ENCODE data around the gene HOXC6. TPM values are rescaled to one million over a fixed set of nuclear protein-coding genes. Genes with fewer than 3 reads are reported as not detected.

Gene HOXC6
- total RNA-seq, 1 donor from 2014 or later, result not detected

DNA sequence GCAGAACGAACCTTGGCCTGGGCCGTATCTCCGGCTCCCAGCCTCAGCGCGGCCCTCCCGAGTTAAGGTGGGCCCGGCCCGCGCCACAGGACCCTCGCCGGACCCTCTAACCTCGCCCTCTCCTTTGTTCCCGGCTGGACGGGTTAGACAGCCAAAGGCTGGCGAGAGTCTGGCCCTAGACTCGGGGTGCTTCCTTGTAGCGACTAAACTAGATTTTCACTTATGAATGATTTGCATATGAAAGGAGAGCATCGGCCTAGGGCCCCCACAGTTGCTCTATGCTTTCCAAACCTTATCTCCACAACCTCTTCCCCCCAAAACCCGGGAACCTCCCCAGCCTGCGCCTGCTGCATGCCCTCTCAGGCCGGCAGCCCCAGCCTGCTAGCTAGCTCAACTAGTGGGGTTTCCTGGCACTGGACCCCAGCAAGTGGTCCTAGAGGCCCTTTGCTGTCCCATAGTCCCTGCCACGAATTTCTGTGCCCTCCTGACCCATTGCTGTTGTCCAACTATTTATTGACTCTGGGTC, 6.6 kb downstream of the HOXC6 start:
- no peak overlapping the region for H3K4me3 Mint-ChIP-seq (ENCODE audit: unreplicated experiment)

DNA sequence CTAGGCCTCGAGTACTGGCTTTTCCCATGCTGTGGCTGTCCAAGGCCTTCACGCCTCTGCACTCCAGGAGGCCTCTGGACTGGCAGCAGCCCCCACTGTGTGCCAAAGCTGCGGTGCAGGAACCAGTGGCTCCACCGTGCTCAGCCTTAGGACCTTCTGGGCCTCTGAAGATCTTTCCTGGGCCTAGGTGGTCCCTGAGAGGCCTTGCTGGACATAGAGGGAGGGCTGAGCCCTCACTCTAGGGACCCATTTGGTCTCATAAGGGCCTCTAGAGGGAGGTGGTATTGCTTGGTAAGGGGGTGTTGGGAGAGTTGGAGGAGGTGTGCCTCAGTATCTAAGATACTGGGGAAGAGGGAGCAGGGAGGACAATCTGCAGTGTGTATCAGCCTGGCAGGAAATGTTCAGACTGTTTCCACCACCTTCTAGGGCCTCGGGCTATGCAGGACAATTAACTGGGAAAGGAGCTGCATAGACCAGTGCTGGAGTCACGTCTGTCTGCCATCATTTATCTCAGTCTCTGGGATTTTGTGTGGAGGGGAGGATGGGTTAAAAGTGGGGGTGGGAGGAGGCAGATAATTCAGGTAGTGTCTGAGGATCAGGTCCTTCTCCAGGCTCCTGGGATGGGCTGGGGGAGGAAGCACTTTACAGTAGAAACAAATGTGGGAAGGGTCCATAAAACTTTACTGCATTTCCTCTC, 7.5 kb downstream of the HOXC6 start:
- H3K4me3 Mint-ChIP-seq (ENCODE audit: unreplicated experiment), result no peak overlapping the region
- H3K4me1 Mint-ChIP-seq (ENCODE audit: unreplicated experiment), result peaks cover 11% of the 10 kb centered on the region

More for the DNA sequence above, 6.6 kb downstream of the HOXC6 start:
- H3K36me3 Mint-ChIP-seq (ENCODE audit: unreplicated experiment), result no peaks in the 10 kb centered on the region
- peaks cover 83% of the 10 kb centered on the region for H3K27me3 Mint-ChIP-seq (ENCODE audit: unreplicated experiment)
- no peak for DNase-seq (ENCODE audit: extremely low spot score, unreplicated experiment)
- no peak overlapping the region for H3K27ac Mint-ChIP-seq (ENCODE audit: unreplicated experiment)
- TF ChIP-seq, protein P1, sequence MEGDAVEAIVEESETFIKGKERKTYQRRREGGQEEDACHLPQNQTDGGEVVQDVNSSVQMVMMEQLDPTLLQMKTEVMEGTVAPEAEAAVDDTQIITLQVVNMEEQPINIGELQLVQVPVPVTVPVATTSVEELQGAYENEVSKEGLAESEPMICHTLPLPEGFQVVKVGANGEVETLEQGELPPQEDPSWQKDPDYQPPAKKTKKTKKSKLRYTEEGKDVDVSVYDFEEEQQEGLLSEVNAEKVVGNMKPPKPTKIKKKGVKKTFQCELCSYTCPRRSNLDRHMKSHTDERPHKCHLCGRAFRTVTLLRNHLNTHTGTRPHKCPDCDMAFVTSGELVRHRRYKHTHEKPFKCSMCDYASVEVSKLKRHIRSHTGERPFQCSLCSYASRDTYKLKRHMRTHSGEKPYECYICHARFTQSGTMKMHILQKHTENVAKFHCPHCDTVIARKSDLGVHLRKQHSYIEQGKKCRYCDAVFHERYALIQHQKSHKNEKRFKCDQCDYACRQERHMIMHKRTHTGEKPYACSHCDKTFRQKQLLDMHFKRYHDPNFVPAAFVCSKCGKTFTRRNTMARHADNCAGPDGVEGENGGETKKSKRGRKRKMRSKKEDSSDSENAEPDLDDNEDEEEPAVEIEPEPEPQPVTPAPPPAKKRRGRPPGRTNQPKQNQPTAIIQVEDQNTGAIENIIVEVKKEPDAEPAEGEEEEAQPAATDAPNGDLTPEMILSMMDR (IDR thresholded peaks at IDR 0.05), result no peak
- peaks cover 16% of the 10 kb centered on the region for H3K4me1 Mint-ChIP-seq (ENCODE audit: unreplicated experiment)
- peaks cover 4% of the 10 kb centered on the region for H3K9me3 Mint-ChIP-seq (ENCODE audit: unreplicated experiment)

DNA sequence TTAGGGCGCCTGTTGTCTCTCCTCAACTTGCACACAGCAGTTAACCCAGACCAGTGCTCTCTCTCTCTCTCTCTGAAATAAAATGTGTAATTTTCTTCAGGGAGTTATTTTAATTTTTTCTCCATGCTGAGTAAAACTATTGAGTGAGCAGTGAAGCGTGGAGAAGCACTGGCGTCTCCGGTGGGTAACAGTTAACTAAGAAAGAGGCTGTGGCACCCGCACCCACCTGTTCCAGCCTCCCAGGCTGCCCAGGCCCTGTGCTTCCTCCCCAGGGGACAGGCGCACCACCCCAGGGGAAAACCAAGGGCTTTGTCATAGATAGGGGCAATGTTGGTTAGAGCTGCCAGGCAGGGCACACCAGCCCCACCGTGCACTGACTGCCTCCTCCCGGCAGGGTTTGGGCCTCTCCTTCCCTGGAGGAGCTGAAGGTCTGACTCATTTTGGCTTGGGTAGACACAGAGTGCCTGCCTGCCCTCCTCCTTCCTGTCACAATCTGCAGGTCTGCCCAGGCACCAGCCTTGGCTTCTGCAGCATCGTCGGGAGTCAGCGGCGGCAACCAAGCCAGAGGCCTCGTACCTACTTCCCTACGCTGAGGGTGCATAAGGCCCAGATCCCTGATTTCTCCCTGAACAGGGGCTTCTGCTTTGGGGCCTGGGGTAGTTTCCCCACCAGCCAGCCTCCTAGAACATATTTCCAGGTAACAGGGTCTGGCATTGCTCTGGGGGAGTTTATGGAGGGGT, 8.6 kb downstream of the HOXC6 start:
- TF ChIP-seq, protein P1 (IDR thresholded peaks at IDR 0.05), result no peak
- Mint-ChIP-seq H3K9me3 (ENCODE audit: unreplicated experiment) (peaks cover 4% of the 10 kb centered on the region), H3K27ac (ENCODE audit: unreplicated experiment) (no peak overlapping the region), H3K36me3 (ENCODE audit: unreplicated experiment) (no peaks in the 10 kb centered on the region), H3K27me3 (ENCODE audit: unreplicated experiment) (peaks cover 83% of the 10 kb centered on the region), H3K4me3 (ENCODE audit: unreplicated experiment) (no peak overlapping the region), H3K4me1 (ENCODE audit: unreplicated experiment) (peaks cover 7% of the 10 kb centered on the region)
- no peak for DNase-seq (ENCODE audit: extremely low spot score, unreplicated experiment)

More for the DNA sequence above, 7.5 kb downstream of the HOXC6 start:
- peaks cover 4% of the 10 kb centered on the region for H3K9me3 Mint-ChIP-seq (ENCODE audit: unreplicated experiment)
- TF ChIP-seq, protein P1 (IDR thresholded peaks at IDR 0.05), result no peak
- H3K36me3 Mint-ChIP-seq (ENCODE audit: unreplicated experiment), result no peaks in the 10 kb centered on the region
- no peak for DNase-seq (ENCODE audit: extremely low spot score, unreplicated experiment)
- H3K27me3 Mint-ChIP-seq (ENCODE audit: unreplicated experiment), result peaks cover 86% of the 10 kb centered on the region
- no peak overlapping the region for H3K27ac Mint-ChIP-seq (ENCODE audit: unreplicated experiment)

DNA sequence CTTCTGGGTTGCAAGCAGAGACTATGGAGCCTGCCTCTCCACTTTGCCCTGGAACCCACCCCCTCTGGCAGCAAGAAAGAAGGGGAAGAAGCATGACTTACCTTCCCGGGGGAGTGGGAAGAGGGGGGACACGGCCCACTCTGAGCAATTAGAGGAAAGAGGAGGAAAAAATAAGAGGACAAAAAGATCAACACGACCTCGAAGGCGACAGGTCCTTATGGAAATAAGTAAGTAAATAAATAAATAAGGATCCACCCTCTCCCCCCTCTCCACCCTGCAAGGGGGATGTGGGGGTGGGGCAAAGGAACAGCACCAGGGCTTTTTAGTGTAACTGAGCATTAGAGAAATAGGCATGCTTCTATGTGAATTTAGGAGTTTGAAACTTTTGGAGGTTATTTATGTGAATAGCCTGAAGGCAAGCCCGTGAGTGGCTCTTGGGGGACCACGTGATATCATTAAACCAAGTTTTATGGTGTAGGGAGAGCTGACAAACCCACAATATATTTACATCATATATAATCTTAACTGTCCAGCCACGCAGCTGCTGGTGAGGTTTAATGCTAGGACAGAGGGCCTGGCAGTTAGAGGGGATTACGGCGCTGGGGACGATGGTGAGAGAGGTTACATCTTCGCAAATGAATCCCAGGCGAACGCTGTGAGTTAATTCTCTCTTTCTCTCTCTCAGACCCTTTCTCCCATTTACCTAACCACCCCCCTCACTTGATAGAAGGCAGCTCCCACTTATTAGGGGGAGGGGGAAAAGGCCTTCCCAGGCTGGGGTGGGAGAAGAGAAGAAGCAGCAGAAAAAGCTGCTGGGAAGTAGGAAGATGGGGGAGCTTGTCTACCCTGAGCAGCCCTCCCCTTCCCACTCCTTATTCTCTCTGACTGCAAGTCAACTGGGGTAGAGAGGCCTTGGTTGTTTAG, 9.4 kb downstream of the HOXC6 start:
- peaks cover 7% of the 10 kb centered on the region for H3K4me1 Mint-ChIP-seq (ENCODE audit: unreplicated experiment)
- H3K27me3 Mint-ChIP-seq (ENCODE audit: unreplicated experiment), result peaks cover 81% of the 10 kb centered on the region
- TF ChIP-seq, protein P1 (IDR thresholded peaks at IDR 0.05), result no peak
- no peak for DNase-seq (ENCODE audit: extremely low spot score, unreplicated experiment)
- no peak overlapping the region for H3K27ac Mint-ChIP-seq (ENCODE audit: unreplicated experiment)
- no peaks in the 10 kb centered on the region for H3K36me3 Mint-ChIP-seq (ENCODE audit: unreplicated experiment)
- H3K9me3 Mint-ChIP-seq (ENCODE audit: unreplicated experiment), result peaks cover 4% of the 10 kb centered on the region
- H3K4me3 Mint-ChIP-seq (ENCODE audit: unreplicated experiment), result no peak overlapping the region

All from osteocyte (in vitro differentiated cells).